Frontal cortex (tissue), 4 donors: ENCODE measurements around the gene OR5M10. TPM values are rescaled to one million over a fixed set of nuclear protein-coding genes. Genes with fewer than 3 reads are reported as not detected.
"Not testable (repeated sequence)": the region's sequence is repeated elsewhere in the genome, so short reads cannot be mapped to it uniquely, and the experiment has no call there.

Experiments used
- DNase-seq, 2 donors: peaks; one replicate each; pipeline ENCODE4 v3.0.0; 2012; ENCODE audit warnings: low spot score in 2 of 2
- FAIRE-seq: peaks from 2 replicates; lab custom pipeline; 2012; peaks lifted over from hg19 to GRCh38; lab: Jason Lieb, UNC
- total RNA-seq: library from RNA; depleted of rRNA; stranded (reverse); fragments of >200 nt; gene quantifications from one replicate; pipeline ENCODE4 v1.2.3, GENCODE V29; 2014
- donor health status: control.
- donor health status: control.
- donor health status: control.

OR5M10 gene
- not detected for total RNA-seq

GRCh38 chr11:56577621-56578020, at the start of gene OR5M10:
TSS of gene OR5M10 (minus strand) at chr11:56577721. CDS start at chr11:56577721, 0 bp downstream.
- DNase-seq (no peak), FAIRE-seq (no peak)

DNA sequence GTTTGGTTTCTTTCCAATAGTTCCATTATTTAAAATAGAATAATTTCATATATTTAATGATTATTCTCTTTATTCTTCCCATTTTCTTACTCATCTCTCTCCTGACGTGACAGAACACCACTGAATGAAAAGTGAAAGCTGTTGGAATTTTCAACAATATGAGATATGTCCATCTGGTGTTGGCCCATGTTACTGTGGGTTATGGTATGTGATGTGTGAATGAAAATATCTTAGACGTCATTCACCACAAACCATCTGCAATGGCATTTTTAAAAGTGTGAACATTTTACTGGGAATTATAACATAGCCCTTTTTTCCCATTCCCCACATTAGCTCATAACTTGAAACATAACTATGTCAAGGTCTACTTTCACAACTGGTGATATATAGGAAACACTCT, 48.4 kb upstream of the OR5M10 start:
- FAIRE-seq (no peak), DNase-seq (no peak)

- peak in 1 of 2 donors; percentile 13 for DNase-seq
- FAIRE-seq: peak; percentile 28
Measured at GRCh38 chr11:56624661-56625110, 47.2 kb upstream of the OR5M10 start.

- FAIRE-seq (no peak), DNase-seq (no peak)
Measured at GRCh38 chr11:56611174-56611573, 33.7 kb upstream of the OR5M10 start.

- DNase-seq, FAIRE-seq: not testable (repeated sequence)
Measured at GRCh38 chr11:56592088-56592717, 14.7 kb upstream of the OR5M10 start.

GRCh38 chr11:56558574-56558973, 18.9 kb downstream of the OR5M10 start:
- FAIRE-seq (no peak), DNase-seq (no peak)

- FAIRE-seq: not testable (repeated sequence)
Measured at GRCh38 chr11:56554691-56555090, 22.8 kb downstream of the OR5M10 start.

GRCh38 chr11:56545531-56545930, 32.0 kb downstream of the OR5M10 start:
- DNase-seq (no peak), FAIRE-seq (no peak)

More at GRCh38 chr11:56554691-56555090, 22.8 kb downstream of the OR5M10 start:
- DNase-seq: not testable (repeated sequence)

DNA sequence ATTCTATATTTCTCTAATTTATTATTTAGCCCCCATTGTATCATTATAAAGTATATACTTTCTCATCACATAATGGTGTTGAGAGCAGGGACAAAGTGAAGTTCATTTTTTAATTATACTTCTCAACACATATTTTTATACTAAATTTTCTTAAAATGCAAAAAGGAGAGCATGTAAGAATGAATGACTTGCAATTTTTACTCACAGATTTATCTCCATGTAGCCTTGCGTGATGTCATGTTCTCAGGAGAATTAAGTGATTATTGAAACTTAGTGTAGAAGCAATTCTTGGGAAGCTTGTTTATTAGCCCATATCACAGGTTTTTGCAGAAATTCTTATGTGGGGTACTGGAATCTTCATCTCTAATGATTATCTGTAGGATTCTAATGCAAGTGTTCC, 33.8 kb downstream of the OR5M10 start:
- FAIRE-seq: no peak
- no peak for DNase-seq

DNA sequence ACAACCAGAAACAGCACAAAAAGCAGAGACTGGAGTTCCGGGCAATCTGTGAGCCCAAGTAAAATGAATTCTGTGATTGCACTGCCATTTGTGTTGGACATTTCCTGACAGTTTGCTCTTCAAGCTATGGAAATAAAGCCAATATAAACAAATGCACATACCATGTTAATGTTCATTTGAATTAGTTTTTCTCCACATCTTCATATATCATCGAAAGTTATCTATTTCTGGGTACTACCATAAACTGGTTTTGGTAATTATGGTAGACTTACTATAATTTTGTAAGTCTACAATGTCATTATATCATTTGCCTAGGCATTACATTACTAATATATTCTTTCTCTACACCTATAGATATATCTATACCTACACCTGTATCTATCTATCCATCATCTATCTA, 34.4 kb downstream of the OR5M10 start, which contains the start of gene OR5M11:
Gene OR5M11 (minus strand): TSS at position 101 of the 400 bp plus-strand sequence. CDS start 0 bp downstream, at position 101.
- FAIRE-seq (no peak), DNase-seq (no peak)

- FAIRE-seq: no peak
Measured at GRCh38 chr11:56533054-56533740, 44.3 kb downstream of the OR5M10 start.

DNA sequence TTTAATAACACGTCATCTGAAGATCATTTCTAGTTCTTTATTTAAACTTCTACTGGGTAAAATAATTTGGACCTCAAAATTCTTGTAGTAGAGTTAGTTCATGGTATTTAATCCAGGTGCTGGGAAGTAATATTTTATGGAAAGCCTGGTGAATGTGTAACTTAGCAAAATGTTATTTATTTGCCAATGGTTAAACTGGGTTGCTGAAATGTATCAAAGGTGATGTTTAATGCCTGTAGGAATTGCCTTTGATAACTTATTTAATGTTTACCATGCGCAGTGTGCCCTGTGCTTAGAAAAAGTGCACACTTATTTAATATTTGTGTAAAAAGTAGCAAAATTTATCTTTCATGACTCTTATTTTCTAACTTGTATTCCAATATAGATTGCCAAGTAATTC, 45.7 kb downstream of the OR5M10 start:
- FAIRE-seq (no peak), DNase-seq (no peak)

More at GRCh38 chr11:56533054-56533740, 44.3 kb downstream of the OR5M10 start:
- DNase-seq: no peak

Other genes with a start within 250 kb of the OR5M10 start
- not detected for gene OR8K1, start 231.7 kb downstream of the OR5M10 start, total RNA-seq
- not detected for gene OR8J1, start 223.4 kb downstream of the OR5M10 start, total RNA-seq
- gene OR8U1, start 202.1 kb downstream of the OR5M10 start, total RNA-seq: not detected
- not detected for gene OR5AL1, start 165.0 kb downstream of the OR5M10 start, total RNA-seq
- not detected for gene OR5M3, start 104.4 kb downstream of the OR5M10 start, total RNA-seq
- 0.41 TPM for gene OR5M8, start 86.4 kb downstream of the OR5M10 start, total RNA-seq
- not detected for gene OR5M11, start 34.5 kb downstream of the OR5M10 start, total RNA-seq
- not detected for gene OR5M1, start 37.2 kb upstream of the OR5M10 start, total RNA-seq
- not detected for gene OR5AP2, start 64.7 kb upstream of the OR5M10 start, total RNA-seq
- gene OR5AR1, start 86.0 kb upstream of the OR5M10 start, total RNA-seq: not detected
- not detected for gene OR9G1, start 121.4 kb upstream of the OR5M10 start, total RNA-seq
- gene OR9G4, start 171.0 kb upstream of the OR5M10 start, total RNA-seq: not detected